ENCODE results near the gene ZNF471. TPM values are rescaled to one million over a fixed set of nuclear protein-coding genes. Genes with fewer than 3 reads are reported as not detected.

The ZNF471 gene
- total RNA-seq (2022; extraction: Qiagen RNA extraction; ENCODE audit: low read depth): 0.02 to 0.03 TPM (median 0.03 TPM) in 4 of 5 replicates, not detected in the other

DNA sequence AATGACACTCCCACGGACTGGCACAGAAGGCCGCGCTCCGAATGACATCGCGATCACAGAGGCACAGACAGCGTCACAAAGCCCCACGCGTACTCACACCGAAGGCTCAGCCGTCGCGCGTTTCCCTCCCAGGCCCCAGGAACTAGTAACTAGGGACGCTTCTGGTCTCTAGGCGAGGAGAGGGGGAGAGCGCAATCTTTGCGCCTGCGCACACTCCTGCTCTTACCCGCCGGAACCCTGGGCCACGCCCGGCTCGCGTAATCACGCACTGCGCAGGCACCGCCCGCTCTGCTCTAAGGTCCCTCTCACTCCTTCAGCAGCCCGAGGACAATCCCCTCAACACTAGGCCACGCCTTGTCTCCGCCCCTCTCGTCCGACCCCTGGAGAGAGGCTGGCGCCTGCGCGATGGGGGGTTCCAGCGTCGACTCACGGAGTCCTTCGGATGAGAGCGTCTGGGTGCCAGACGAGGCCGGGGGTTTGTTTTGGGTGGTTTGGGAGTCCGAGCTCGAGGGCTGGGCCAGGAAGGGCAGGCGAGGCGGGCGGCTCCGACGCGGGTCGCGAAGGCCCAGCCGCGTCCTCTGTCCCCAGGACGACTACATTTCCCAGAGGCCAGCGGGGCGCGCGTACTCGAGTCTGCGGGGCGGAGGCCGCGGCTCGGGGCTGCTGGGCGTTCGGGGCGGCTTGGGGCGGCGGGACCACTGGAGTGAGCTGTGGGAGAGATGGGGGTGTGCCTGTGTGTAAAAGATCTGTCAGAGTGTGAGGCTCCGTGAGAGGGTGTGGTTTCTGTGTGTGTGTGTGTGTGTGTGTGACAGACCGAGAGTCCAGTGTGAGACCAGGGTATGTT lies at the start of gene ZNF471:
Gene ZNF471 (plus strand): TSS at position 410 of the 844 bp plus-strand sequence. CDS start 3,717 bp downstream, outside the sequence.

GRCh38 chr19:56476651-56477428 lies 30.8 kb upstream of the ZNF471 start, which contains the start of gene ZNF667:
TSS of gene ZNF667 (minus strand) at chr19:56477345. CDS start at chr19:56462370, 14,975 bp downstream.

GRCh38 chr19:56538761-56539263 lies 31.2 kb downstream of the ZNF471 start, which contains the start of gene ZFP28:
TSS of gene ZFP28 (plus strand) at chr19:56538948. CDS start at chr19:56539019, 71 bp downstream.

DNA sequence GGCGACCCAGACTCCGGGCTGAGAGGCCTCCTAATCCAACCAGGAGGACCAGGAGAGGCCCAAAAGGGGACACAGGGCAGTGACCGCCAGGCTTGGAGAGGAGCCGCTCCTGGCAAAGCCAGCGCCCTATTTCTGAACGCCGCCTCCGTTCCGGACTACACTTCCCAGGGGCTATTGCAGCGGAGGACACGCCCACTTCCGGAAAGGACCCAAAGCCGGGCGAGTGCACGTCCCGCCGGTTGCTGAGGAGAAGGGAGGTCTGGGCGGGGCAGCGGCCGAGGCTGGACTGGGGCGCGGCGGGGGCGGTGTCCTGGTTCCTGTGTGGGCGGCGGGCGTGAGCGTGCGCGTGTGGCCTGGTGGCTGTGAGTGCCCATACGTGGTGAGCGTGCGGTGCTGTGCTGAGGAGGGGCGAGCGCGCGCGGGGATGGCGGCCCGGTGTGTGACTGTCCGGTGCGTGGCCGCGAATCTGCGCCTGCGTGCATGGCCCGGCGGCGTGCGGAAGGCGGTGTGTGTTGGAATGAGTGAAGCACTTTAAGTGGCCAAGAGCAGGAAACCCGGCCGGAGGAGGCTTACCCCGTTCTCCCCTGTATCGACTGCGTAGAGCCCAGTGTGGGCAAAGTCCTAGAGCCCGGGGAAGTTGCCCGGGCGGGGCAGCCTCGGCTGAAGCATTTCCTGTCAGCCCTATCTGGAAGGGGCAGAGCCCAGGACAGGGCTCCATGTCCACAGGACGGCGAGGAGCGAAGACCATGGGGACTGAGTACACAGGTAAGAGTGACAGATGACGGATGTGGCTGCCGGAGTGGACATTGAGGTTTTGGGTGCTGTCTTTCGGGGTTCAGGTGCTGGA lies 59.8 kb downstream of the ZNF471 start, which contains the start of gene ZNF470:
Gene ZNF470 (plus strand): TSS at position 195 of the 847 bp plus-strand sequence. CDS start 2,844 bp downstream, outside the sequence.

Other genes with a start within 250 kb of the ZNF471 start
- not detected in 5 replicates for gene EDDM13, start 235.1 kb upstream of the ZNF471 start, total RNA-seq (2022; extraction: Qiagen RNA extraction; ENCODE audit: low read depth)
- 6.9 to 9.8 TPM (median 8.0 TPM) in 5 replicates for gene ZSCAN5A, start 193.0 kb upstream of the ZNF471 start, total RNA-seq (2022; extraction: Qiagen RNA extraction; ENCODE audit: low read depth)
- 0.70 to 1.4 TPM (median 1.1 TPM) in 5 replicates for gene ZNF582, start 114.3 kb upstream of the ZNF471 start, total RNA-seq (2022; extraction: Qiagen RNA extraction; ENCODE audit: low read depth)
- 1.7 to 2.9 TPM (median 2.3 TPM) in 5 replicates for gene ZNF583, start 103.5 kb upstream of the ZNF471 start, total RNA-seq (2022; extraction: Qiagen RNA extraction; ENCODE audit: low read depth)
- gene ZNF667, start 30.5 kb upstream of the ZNF471 start, total RNA-seq (2022; extraction: Qiagen RNA extraction; ENCODE audit: low read depth): not detected in 5 replicates
- gene ZFP28, start 31.1 kb downstream of the ZNF471 start, total RNA-seq (2022; extraction: Qiagen RNA extraction; ENCODE audit: low read depth): 3.1 to 4.4 TPM (median 3.5 TPM) in 5 replicates
- gene ZNF470, start 59.6 kb downstream of the ZNF471 start, total RNA-seq (2022; extraction: Qiagen RNA extraction; ENCODE audit: low read depth): 1.4 to 1.8 TPM (median 1.6 TPM) in 5 replicates
- 9.3 to 11.7 TPM (median 10.7 TPM) in 5 replicates for gene ZNF71, start 87.4 kb downstream of the ZNF471 start, total RNA-seq (2022; extraction: Qiagen RNA extraction; ENCODE audit: low read depth)
- 0.19 TPM in 1 of 5 replicates, not detected in the others for gene SMIM17, start 135.3 kb downstream of the ZNF471 start, total RNA-seq (2022; extraction: Qiagen RNA extraction; ENCODE audit: low read depth)
- gene ZNF835, start 163.9 kb downstream of the ZNF471 start, total RNA-seq (2022; extraction: Qiagen RNA extraction; ENCODE audit: low read depth): not detected in 5 replicates

All from A549 treated with GW870086 at 1 μM for 4 hours (cell line).